Endothelial cell of umbilical vein (primary cell): ENCODE data around the gene KCNC4. TPM values are rescaled to one million over a fixed set of nuclear protein-coding genes. Genes with fewer than 3 reads are reported as not detected.

ENCODE experiments used
- BruUV-seq: library from RNA; stranded (reverse); fragments of 400-500 nt; replicated peaks from 2 replicates; lab custom pipeline; 2021; lab: Mats Ljungman, UMichigan
- CTCF ChIA-PET: fragments of 300-600, 350-600 bp; sonication (Branson Sonifier 250); formaldehyde crosslinking; loops from one replicate; lab custom pipeline; 2021; ENCODE audit warnings: antibody characterized with exemption, inconsistent platforms; lab: Charles Lee
- POLR2A ChIA-PET: fragments of 300-600, 350-600 bp; sonication (Branson Sonifier 250); formaldehyde crosslinking; loops from one replicate; lab custom pipeline; 2021; ENCODE audit warnings: antibody characterized with exemption, inconsistent platforms; lab: Charles Lee
- DNase-seq: peaks from one replicate; pipeline ENCODE4 v3.0.0-alpha.2; 2011; ENCODE audit warnings: low read depth, low spot score
- FAIRE-seq: peaks from 2 replicates; lab custom pipeline; 2011; peaks lifted over from hg19 to GRCh38; lab: Jason Lieb, UNC
- H2AFZ ChIP-seq: 2 replicates; pipeline ENCODE4 v1.6.0; 2012; ENCODE audit warnings: low read depth, low read length, control low read depth, inconsistent platforms
- H3K27ac ChIP-seq: 2 replicates; pipeline ENCODE4 v1.5.1; 2011; ENCODE audit warnings: low read depth, mild to moderate bottlenecking, control low read depth, low read length, moderate library complexity; ENCODE audit not compliant: insufficient read depth
- H3K27me3 ChIP-seq, 2 experiments: 2 replicates each; pipeline versions ENCODE4 v1.6.0 to v1.6.1; 2011; ENCODE audit warnings: low read length in 2 of 2, mixed read lengths in 1 of 2; ENCODE audit not compliant: control insufficient read depth in 2 of 2, insufficient read depth in 2 of 2
- H3K36me3 ChIP-seq, 2 experiments: 2 replicates in 1 of 2; 3 replicates in 1 of 2; pipeline ENCODE4 v1.5.1; 2011; ENCODE audit warnings: low read length in 2 of 2, mild to moderate bottlenecking in 1 of 2, moderate library complexity in 1 of 2; ENCODE audit not compliant: control insufficient read depth in 2 of 2, insufficient read depth in 2 of 2; ENCODE audit errors: extremely low read depth in 1 of 2
- H3K4me1 ChIP-seq: 3 replicates; pipeline ENCODE4 v1.5.1; 2011; ENCODE audit warnings: mild to moderate bottlenecking, low read length; ENCODE audit not compliant: control insufficient read depth, insufficient read depth; ENCODE audit errors: extremely low read depth
- H3K4me2 ChIP-seq: 2 replicates; pipeline ENCODE4 v1.6.1; 2011; ENCODE audit warnings: low read length, control low read depth, mixed read lengths; ENCODE audit not compliant: insufficient read depth
- H3K4me3 ChIP-seq, 3 experiments: fragments of 200-600 bp in 1 of 3; sonication (generic), shearing (Covaris generic) in 1 of 3; replicated peaks in 1 of 3; 2 replicates each; pipeline ENCODE4 v1.5.1; 2011 to 2016; ENCODE audit warnings: control low read depth in 3 of 3, low read length in 3 of 3, mild to moderate bottlenecking in 2 of 3, inconsistent platforms in 1 of 3, low read depth in 1 of 3, moderate library complexity in 1 of 3; ENCODE audit not compliant: insufficient read depth in 1 of 3
- H3K79me2 ChIP-seq: 2 replicates; pipeline ENCODE4 v1.6.0; 2012; ENCODE audit warnings: low read length, inconsistent platforms; ENCODE audit not compliant: control insufficient read depth, insufficient read depth
- H3K9ac ChIP-seq: replicated peaks from 2 replicates; pipeline ENCODE3; 2011; ENCODE audit warnings: low read length, control low read depth; ENCODE audit not compliant: insufficient read depth; ENCODE audit errors: extremely low read depth
- H3K9me1 ChIP-seq: replicated peaks from 3 replicates; pipeline ENCODE4 v1.6.0; 2011; ENCODE audit warnings: mild to moderate bottlenecking, low read length; ENCODE audit not compliant: control insufficient read depth, insufficient read depth; ENCODE audit errors: extremely low read depth
- H3K9me3 ChIP-seq: replicated peaks from 2 replicates; pipeline ENCODE4 v1.5.1; 2012; ENCODE audit warnings: low read length, inconsistent platforms; ENCODE audit not compliant: control insufficient read depth, insufficient read depth
- H4K20me1 ChIP-seq: replicated peaks from 2 replicates; pipeline ENCODE3; 2011; ENCODE audit warnings: mild to moderate bottlenecking, low read length; ENCODE audit not compliant: control insufficient read depth, insufficient read depth; ENCODE audit errors: extremely low read depth
- CTCF ChIP-seq, 2 donors: IDR thresholded peaks; 1 replicate in 1 of 2; 2 replicates in 1 of 2; pipeline ENCODE4 v1.5.1; 2011; ENCODE audit warnings: low read length in 2 of 2, mild to moderate bottlenecking in 2 of 2, moderate library complexity in 2 of 2, control low read depth in 1 of 2, inconsistent platforms in 1 of 2, low read depth in 1 of 2; ENCODE audit not compliant: insufficient read depth in 1 of 2; ENCODE audit errors: extremely low read depth in 1 of 2
- EZH2 ChIP-seq: IDR thresholded peaks from 2 replicates; pipeline ENCODE4 v1.6.1; 2012; ENCODE audit warnings: borderline replicate concordance, low read depth, mild to moderate bottlenecking, moderate library complexity, low read length, inconsistent platforms; ENCODE audit not compliant: severe bottlenecking
- FOS ChIP-seq: IDR thresholded peaks from 2 replicates; pipeline ENCODE4 v1.6.1; 2011; ENCODE audit warnings: mild to moderate bottlenecking, low read length, moderate library complexity, borderline replicate concordance; ENCODE audit not compliant: insufficient read depth
- GATA2 ChIP-seq: IDR thresholded peaks from 2 replicates; pipeline ENCODE4 v1.7.0; 2011; ENCODE audit warnings: low read depth, mild to moderate bottlenecking, moderate library complexity, mixed read lengths, low read length; ENCODE audit not compliant: insufficient read length, insufficient read depth
- JUN ChIP-seq: IDR thresholded peaks from 2 replicates; pipeline ENCODE4 v1.6.1; 2011; ENCODE audit warnings: borderline replicate concordance, low read depth; ENCODE audit not compliant: insufficient read length, insufficient read depth
- MAX ChIP-seq: IDR thresholded peaks from 2 replicates; pipeline ENCODE4 v1.6.1; 2011; ENCODE audit not compliant: insufficient read depth, insufficient read length
- MYC ChIP-seq: IDR thresholded peaks from one replicate; pipeline ENCODE4 v1.6.1; 2011; ENCODE audit warnings: mild to moderate bottlenecking, low read depth, low read length
- POLR2A ChIP-seq: IDR thresholded peaks from 2 replicates; pipeline ENCODE4 v1.6.1; 2012; ENCODE audit warnings: low read depth, mild to moderate bottlenecking, control low read depth, low read length
- POLR2AphosphoS5 ChIP-seq: IDR thresholded peaks from 2 replicates; pipeline ENCODE4 v1.6.1; 2012; ENCODE audit warnings: low read depth, mild to moderate bottlenecking, control low read depth, low read length, moderate library complexity; ENCODE audit not compliant: insufficient read depth
- dilution Hi-C: fragments of 300-500 bp; cut with MboI; formaldehyde crosslinking; loops from one replicate; pipeline ENCODE4 v1.15.0; 2019; ENCODE audit warnings: low sequenced_read_pairs; ENCODE audit not compliant: extremely low pct_ligation_motif_present
- intact Hi-C: fragments of 100-400 bp; cut with micrococcal nuclease; formaldehyde crosslinking; loops from one replicate; pipeline ENCODE4 v1.10.0; 2022
- polyA plus RNA-seq, 4 experiments: library from polyadenylated mRNA; depleted of rRNA in 3 of 4; stranded (reverse) in 3 of 4; unstranded in 1 of 4; fragments of >200 nt; gene quantifications; 2 replicates each; pipeline versions ENCODE4 v1.2.1 to v1.2.3, GENCODE V29; 2011 to 2012; ENCODE audit warnings: missing spikeins in 1 of 4
- total RNA-seq: library from RNA; stranded (reverse); gene quantifications from 2 replicates; pipeline ENCODE4 v1.2.3, GENCODE V29; 2021

KCNC4 gene
- total and polyA plus RNA-seq, 2 donors (not counting 3 experiments of a cell fraction or from before 2014, with no cell fraction given) = 6.7 to 22.5 TPM

- no peaks in the 10 kb centered on the region for H3K27me3 ChIP-seq
Observed at GRCh38 chr1:110203021-110203661, 7.0 kb upstream of the KCNC4 start.

More at GRCh38 chr1:110203021-110203661, 7.0 kb upstream of the KCNC4 start:
- FAIRE-seq (peak; percentile 92), DNase-seq (peak; percentile 72)
- intact Hi-C loops (loop anchor here (1.0 to 2.0 kb wide), 5 partner anchors 109 to 293 kb away; partner anchors contain the start of gene LAMTOR5), dilution Hi-C loops (no loop called here)
- BruUV-seq = no TSS peak
- no peaks in the 10 kb centered on the region for H3K79me2 ChIP-seq
- no peaks in the 10 kb centered on the region for H3K9me3 ChIP-seq
- peaks cover 4% of the 10 kb centered on the region for H3K4me1 ChIP-seq
- ChIA-PET CTCF (interaction anchor here (0.7 to 18.2 kb wide), 15 partner anchors 9 to 298 kb away, joined by 3 to 1577 read pairs (median 3); no protein-coding TSS in a partner anchor), POLR2A (no interaction called here)
- H2AFZ ChIP-seq = peak overlapping the region; percentile 48
- no peaks in the 10 kb centered on the region for H3K9me1 ChIP-seq
- H3K27ac ChIP-seq = no peak overlapping the region
- H3K9ac ChIP-seq = no peak overlapping the region
- H3K36me3 ChIP-seq = no peaks in the 10 kb centered on the region
- TF ChIP-seq FOS (no peak), JUN (no peak), CTCF (IDR thresholded peaks at IDR 0.05; ENCODE audit: extremely low read depth in 1 of 2, insufficient read depth in 1 of 2, low read depth in 1 of 2, low read length in 2 of 2) (peak; percentile 67 to 76), POLR2AphosphoS5 (no peak), GATA2 (peak; percentile 20), MYC (no peak), MAX (no peak), EZH2 (no peak), POLR2A (no peak)
- H4K20me1 ChIP-seq = no peaks in the 10 kb centered on the region
- H3K4me2 ChIP-seq = no peak overlapping the region
- no peak overlapping the region for H3K4me3 ChIP-seq
